ENCODE data around the gene TCP11X1.
"Not testable (repeated sequence)": the region's sequence is repeated elsewhere in the genome, so short reads cannot be mapped to it uniquely, and the experiment has no call there.

The TCP11X1 gene

DNA sequence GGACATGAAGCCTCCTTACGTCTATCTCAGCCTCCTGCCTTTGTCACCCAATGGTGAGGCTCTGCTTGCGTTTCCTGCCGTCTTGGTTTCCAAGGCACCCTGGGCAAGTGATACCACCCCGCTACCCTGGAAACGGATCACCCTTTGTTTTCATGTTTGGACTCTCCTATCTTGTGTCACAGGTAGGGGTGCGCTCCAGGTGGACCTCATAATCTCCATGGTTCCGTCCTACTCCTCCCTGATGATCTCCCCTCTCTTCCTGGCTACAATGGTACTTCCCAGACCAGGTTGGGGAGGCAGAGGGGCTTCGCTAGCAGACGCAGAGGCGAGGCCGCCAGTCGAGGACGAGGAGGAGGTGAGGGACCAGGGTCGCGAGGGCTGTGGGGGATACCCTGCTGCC, at the start of gene TCP11X1:
TSS of gene TCP11X1 (plus strand) at position 316 of the 400 bp plus-strand sequence.
- not testable (repeated sequence) for DNase-seq (ENCODE audit: low read depth)

DNA sequence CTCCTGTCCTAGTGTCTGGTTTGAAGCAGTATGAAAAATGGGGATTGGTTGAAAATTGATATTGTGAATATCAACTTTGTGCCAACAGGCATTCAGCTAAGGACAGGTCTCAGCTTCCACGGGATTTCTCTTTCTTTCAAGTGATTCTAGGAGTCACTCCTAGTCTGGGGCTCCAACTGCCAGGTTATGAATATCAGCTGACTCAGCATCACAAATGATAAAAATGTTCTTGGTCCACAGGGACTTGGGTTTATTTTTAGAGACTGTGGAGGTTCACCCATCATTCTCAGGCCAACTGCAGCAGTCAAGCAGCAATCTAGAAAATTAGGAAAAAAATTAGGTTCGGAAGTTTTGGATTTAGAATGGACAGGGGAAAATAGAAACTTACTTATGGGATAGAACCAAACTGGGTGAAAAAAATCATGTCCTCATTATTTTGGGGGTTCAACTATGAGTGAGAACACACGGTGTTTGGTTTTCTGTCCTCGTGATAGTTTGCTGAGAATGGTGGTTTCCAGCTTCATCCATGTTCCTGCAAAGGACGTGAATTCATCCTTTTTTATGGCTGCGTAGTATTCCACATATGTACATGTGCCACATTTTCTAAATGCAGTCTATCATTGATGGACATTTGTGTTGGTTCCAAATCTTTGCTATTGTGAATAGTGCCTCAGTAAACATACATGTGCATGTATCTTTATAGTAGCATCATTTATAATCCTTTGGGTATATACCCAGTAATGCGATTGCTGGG, 29.0 kb upstream of the TCP11X1 start:
- no peak for DNase-seq (ENCODE audit: low read depth)

DNA sequence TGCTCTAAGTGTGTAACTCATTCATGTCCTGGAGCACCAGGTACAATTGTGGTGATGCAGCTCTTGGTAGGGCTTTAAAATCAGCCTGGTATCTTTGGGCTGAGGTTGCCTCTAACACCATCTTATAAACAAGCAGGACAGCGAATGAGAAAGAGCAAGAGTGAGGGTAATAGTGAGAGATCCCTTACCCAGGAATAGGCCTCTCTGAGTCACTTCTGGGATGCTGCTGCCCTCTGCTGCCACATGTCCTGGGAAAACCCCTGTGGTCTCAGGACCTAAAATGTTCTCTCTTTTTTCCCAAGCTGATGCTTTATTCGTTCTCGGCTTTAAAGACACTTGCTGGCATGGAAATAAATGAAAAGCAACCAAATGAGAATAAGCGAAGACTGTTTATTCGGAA, 7.2 kb upstream of the TCP11X1 start:
- not testable (repeated sequence) for DNase-seq (ENCODE audit: low read depth)

DNA sequence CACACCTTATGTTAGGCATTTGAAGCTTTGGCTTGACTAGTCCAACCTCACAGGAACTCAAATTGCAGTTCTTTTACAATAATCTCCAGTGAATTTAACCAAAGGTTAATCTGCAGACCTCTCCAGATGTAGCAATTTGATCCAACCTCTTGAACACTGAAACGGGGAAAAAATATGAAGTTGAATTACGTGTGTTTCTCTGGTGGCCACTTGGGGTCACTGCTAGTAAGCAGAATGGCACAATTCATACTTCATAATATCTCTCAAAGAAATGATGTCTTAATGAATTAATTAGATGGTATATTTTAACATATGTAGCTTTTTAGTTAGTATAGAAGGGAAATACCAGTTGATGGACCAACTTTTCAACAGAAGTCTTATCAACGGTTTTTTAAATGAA, 1.4 kb downstream of the TCP11X1 start:
- DNase-seq (ENCODE audit: low read depth): not testable (repeated sequence)

DNA sequence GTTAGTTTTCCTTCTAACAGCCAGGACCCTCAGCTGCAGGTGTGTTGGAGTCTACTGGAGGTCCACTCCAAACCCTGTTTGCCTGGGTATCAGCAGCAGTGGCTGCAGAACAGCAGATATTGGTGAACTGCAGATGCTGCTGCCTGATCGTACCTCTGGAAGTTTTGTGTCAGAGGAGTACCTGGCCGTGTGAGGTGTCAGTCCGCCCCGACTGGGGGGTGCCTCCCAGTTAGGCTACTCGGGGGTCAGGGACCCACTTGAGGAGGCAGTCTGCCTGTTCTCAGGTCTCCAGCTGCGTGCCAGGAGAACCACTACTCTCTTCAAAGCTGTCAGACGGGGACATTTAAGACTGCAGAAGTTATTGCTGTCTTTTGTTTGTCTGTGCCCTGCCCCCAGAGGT, 20.6 kb downstream of the TCP11X1 start:
- not testable (repeated sequence) for DNase-seq (ENCODE audit: low read depth)

DNA sequence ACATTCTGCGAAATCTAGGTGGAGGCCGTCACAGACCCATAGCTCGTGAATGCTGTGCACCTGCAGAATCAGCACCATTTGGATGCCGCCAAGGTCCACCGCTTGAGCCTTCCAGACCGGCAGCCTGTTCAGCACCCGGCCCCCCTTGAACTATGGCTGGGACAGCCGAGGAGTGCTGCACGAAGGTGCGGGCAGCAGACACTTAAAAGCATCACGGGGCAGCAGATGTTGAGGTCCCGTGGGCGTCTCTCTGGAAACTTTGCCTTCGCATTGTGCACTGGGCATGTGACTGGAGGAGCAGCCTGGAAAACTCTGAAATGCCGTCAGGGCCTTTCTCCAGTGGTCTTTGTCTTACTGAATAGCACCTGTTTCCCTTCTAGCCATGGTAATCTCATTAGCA, 25.2 kb downstream of the TCP11X1 start:
- not testable (repeated sequence) for DNase-seq (ENCODE audit: low read depth)

DNA sequence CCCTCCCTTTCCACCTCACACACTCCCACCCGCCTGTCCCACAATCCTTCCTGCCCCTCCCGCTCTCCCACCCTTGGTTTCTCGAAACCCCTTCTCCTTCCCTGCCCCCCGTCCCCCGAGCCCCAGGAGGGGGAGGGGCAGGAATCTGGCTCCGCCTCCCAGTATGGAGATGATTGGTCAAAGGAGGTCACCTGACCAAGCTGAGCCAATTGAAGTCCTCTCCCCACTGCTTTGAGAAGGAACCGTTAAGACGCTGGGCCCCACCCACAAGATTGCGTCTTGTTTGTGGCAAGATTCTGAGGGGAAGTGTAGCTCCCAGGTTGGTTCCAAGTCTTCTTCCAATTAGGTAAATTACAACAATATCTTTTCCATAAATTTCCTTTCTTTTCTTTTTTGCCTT, 31.8 kb downstream of the TCP11X1 start, which contains the start of gene NXF2:
TSS of gene NXF2 (plus strand) at position 275 of the 400 bp plus-strand sequence. CDS start 59,912 bp downstream, outside the sequence.
- not testable (repeated sequence) for DNase-seq (ENCODE audit: low read depth)

DNA sequence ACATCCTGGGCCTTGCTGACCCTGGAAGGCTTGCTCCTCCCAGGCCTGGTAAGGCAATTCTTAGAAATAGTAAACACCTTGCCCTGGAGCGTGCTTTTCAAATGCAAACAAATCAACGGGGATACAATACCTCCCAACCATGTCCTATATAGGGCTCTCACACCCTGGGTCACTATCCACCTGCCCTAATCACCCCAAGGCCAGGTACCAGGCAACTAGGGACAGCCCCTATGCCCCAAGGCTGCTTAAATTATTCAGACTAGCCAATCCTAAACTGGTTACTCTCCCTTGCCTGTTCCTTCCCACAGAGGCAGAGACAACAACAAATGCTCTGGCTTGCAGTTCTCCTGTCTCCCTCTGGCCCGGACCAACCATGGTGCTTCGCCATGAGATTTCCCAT, 57.1 kb downstream of the TCP11X1 start:
- DNase-seq (ENCODE audit: low read depth): not testable (repeated sequence)

Data from ELR (cell line).